ENCODE measurements around the gene BEST4. TPM values are rescaled to one million over a fixed set of nuclear protein-coding genes. Genes with fewer than 3 reads are reported as not detected.
A peak's percentile ranks its signal among the peaks of the same experiment; 100 is the strongest.

The BEST4 gene
- total RNA-seq, 1 experiment from 2014 or later: 0.15 TPM

DNA sequence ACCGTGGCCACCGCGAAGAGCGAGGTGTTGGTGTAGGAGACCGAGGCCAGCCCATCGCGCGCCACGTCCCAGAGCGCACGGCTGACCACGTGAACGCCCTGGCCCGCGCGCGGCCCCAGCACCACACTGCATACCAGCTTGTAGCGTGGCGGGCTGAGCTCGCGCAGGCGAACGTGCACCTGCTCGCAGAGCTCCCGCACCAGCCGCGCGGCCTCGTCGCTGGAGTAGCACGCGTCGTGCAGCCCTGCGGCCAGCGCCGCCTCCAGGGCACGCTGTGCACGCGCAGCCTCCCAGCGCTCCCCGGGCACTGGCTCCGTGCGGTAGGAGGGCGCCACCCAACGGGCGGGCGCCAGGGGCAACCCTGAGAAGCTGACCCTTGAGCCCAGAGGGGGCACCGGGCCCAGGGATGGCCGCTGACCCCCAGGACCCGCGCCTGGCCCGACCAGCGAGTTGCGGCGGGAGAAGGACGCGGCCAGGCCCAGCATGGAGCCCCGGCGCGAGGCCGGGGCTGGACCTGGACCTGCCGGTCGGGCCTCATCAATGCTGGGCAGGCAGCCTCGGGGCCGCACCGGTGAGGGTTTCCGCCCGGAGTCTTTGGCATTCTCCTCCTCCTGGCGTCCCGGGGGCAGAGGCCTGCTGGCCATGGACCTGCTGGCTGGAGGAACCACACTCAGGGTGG lies 18.2 kb upstream of the BEST4 start:
- no peak for ATAC-seq
- ChIA-PET POLR2A (interaction anchor here (0.6 to 1.2 kb wide), 2 partner anchors 13 to 84 kb away, joined by 3 to 6 read pairs; no protein-coding TSS in a partner anchor), CTCF (no interaction called here)
- H3K36me3 ChIP-seq (ENCODE audit: control insufficient read depth, insufficient read depth, low read length): no peaks in the 10 kb centered on the region
- H3K27ac ChIP-seq (ENCODE audit: low read length): peak overlapping the region; percentile 94
- TF ChIP-seq, protein P1, sequence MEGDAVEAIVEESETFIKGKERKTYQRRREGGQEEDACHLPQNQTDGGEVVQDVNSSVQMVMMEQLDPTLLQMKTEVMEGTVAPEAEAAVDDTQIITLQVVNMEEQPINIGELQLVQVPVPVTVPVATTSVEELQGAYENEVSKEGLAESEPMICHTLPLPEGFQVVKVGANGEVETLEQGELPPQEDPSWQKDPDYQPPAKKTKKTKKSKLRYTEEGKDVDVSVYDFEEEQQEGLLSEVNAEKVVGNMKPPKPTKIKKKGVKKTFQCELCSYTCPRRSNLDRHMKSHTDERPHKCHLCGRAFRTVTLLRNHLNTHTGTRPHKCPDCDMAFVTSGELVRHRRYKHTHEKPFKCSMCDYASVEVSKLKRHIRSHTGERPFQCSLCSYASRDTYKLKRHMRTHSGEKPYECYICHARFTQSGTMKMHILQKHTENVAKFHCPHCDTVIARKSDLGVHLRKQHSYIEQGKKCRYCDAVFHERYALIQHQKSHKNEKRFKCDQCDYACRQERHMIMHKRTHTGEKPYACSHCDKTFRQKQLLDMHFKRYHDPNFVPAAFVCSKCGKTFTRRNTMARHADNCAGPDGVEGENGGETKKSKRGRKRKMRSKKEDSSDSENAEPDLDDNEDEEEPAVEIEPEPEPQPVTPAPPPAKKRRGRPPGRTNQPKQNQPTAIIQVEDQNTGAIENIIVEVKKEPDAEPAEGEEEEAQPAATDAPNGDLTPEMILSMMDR (IDR thresholded peaks at IDR 0.05): no peak; the same call in 1 of the 2 replicates
- TF ChIP-seq SIN3A (IDR thresholded peaks at IDR 0.05; ENCODE audit: borderline replicate concordance, insufficient read depth, low read depth, low read length) (no peak), POLR2AphosphoS5 (IDR thresholded peaks at IDR 0.05; ENCODE audit: low read depth, low read length) (no peak)
- intact Hi-C loops (cut with micrococcal nuclease; ENCODE audit: unreplicated experiment) (no loop called here), in situ Hi-C loops (cut with HindIII; ENCODE audit: low pct_unique_long_range_greater_than_20kb, low sequenced_read_pairs) (no loop called here)
- no TSS peak for BruUV-seq (replicated peaks)
- DNase-seq (ENCODE audit: low read depth, low spot score): no peak
- peaks cover 49% of the 10 kb centered on the region for H3K4me1 ChIP-seq (ENCODE audit: control insufficient read depth, insufficient read depth, low read length)
- H3K27me3 ChIP-seq (ENCODE audit: control insufficient read depth, insufficient read depth, low read length): no peaks in the 10 kb centered on the region
- no peaks in the 10 kb centered on the region for H3K9me3 ChIP-seq (ENCODE audit: control insufficient read depth, insufficient read depth, low read depth, low read length)
- H3K4me3 ChIP-seq (ENCODE audit: low read depth in 2 of 2, low read length in 2 of 2): no peak overlapping the region

- H3K27ac ChIP-seq (ENCODE audit: low read length): no peak overlapping the region
- CTCF ChIA-PET: no interaction called here
- H3K4me3 ChIP-seq (ENCODE audit: low read depth in 2 of 2, low read length in 2 of 2): no peak overlapping the region
- no TSS peak for BruUV-seq (replicated peaks)
- ATAC-seq (no peak), DNase-seq (ENCODE audit: low read depth, low spot score) (no peak)
- H3K36me3 ChIP-seq (ENCODE audit: control insufficient read depth, insufficient read depth, low read length): no peaks in the 10 kb centered on the region; the same call in 1 of the 2 replicates
- H3K9me3 ChIP-seq (ENCODE audit: control insufficient read depth, insufficient read depth, low read depth, low read length): no peaks in the 10 kb centered on the region
- intact Hi-C loops (cut with micrococcal nuclease; ENCODE audit: unreplicated experiment) (no loop called here), in situ Hi-C loops (cut with HindIII; ENCODE audit: low pct_unique_long_range_greater_than_20kb, low sequenced_read_pairs) (no loop called here)
- TF ChIP-seq REST (IDR thresholded peaks at IDR 0.05; ENCODE audit: insufficient read depth in 1 of 2, low read depth in 2 of 2, low read length in 1 of 2): no peak
- POLR2A ChIA-PET: interaction anchor here (0.6 kb wide), 1 partner anchor 12 kb away, joined by 3 read pairs; no protein-coding TSS in a partner anchor
- no peaks in the 10 kb centered on the region for H3K27me3 ChIP-seq (ENCODE audit: control insufficient read depth, insufficient read depth, low read length)
- peaks cover 50% of the 10 kb centered on the region for H3K4me1 ChIP-seq (ENCODE audit: control insufficient read depth, insufficient read depth, low read length)
Observed at GRCh38 chr1:44805311-44806024, 17.5 kb upstream of the BEST4 start.
